PC-3 (cell line): ENCODE results near the gene SYP.

ENCODE experiments used
- CTCF ChIP-seq: fragments of 300-600 bp; sonication (generic); conservative IDR thresholded peaks from 2 replicates; pipeline ENCODE4 v1.5.1; 2017; ENCODE audit warnings: antibody characterized with exemption, low read depth, mild to moderate bottlenecking, low read length
- EZH2 ChIP-seq: fragments of 300-600 bp; sonication (generic); IDR thresholded peaks from one replicate; pipeline ENCODE4 v1.6.1; 2017; ENCODE audit warnings: antibody characterized with exemption, mild to moderate bottlenecking, low read length; ENCODE audit not compliant: unreplicated experiment

GRCh38 chrX:49186125-49187027 lies 13.6 kb downstream of the SYP start, which contains the start of gene PRICKLE3:
- TF ChIP-seq EZH2 (no peak), CTCF (peak; percentile 62)
